PC-3 (cell line): ENCODE results near the gene POLE3.
"Not testable (repeated sequence)": the region's sequence is repeated elsewhere in the genome, so short reads cannot be mapped to it uniquely, and the experiment has no call there.

Experiments
- CTCF ChIP-seq: fragments of 300-600 bp; sonication (generic); conservative IDR thresholded peaks from 2 replicates; pipeline ENCODE4 v1.5.1; 2017; ENCODE audit warnings: antibody characterized with exemption, low read depth, mild to moderate bottlenecking, low read length
- EZH2 ChIP-seq: fragments of 300-600 bp; sonication (generic); IDR thresholded peaks from one replicate; pipeline ENCODE4 v1.6.1; 2017; ENCODE audit warnings: antibody characterized with exemption, mild to moderate bottlenecking, low read length; ENCODE audit not compliant: unreplicated experiment
- EZH2phosphoT487 ChIP-seq: fragments of 300-600 bp; sonication (generic); IDR thresholded peaks from 2 replicates; pipeline ENCODE4 v1.6.1; 2018; ENCODE audit warnings: mild to moderate bottlenecking, antibody characterized with exemption, low read length, borderline replicate concordance

GRCh38 chr9:113406353-113406752, 4.1 kb downstream of the POLE3 start:
- TF ChIP-seq CTCF, EZH2phosphoT487, EZH2: not testable (repeated sequence)
